SK-N-MC (cell line): Measurements from ENCODE around the gene GNAT3.

Source experiments
- EZH2 ChIP-seq: fragments of 200-600 bp; sonication (generic); IDR thresholded peaks from one replicate; pipeline ENCODE4 v1.6.1; 2017; ENCODE audit warnings: antibody characterized with exemption
- FOXP2 ChIP-seq: optimal IDR thresholded peaks from 2 replicates; pipeline ENCODE3; 2011; ENCODE audit warnings: mild to moderate bottlenecking, moderate library complexity; ENCODE audit not compliant: insufficient read depth; ENCODE audit errors: extremely low read length, control extremely low read depth
- POLR2AphosphoS5 ChIP-seq: IDR thresholded peaks from 2 replicates; pipeline ENCODE4 v1.6.1; 2012; ENCODE audit warnings: mild to moderate bottlenecking, low read depth, low read length, borderline replicate concordance

GRCh38 chr7:80463272-80463920 lies 48.5 kb downstream of the GNAT3 start:
- TF ChIP-seq EZH2 (no peak), POLR2AphosphoS5 (no peak), FOXP2 (no peak)
